ENCODE data around the gene IL2RA. TPM values are rescaled to one million over a fixed set of nuclear protein-coding genes. Genes with fewer than 3 reads are reported as not detected.

IL2RA gene
- total and polyA plus RNA-seq, 10 of the 15 experiments (the other 5 are each of a cell fraction or from before 2014, with no cell fraction given): 2.2 to 6.0 (median 4.9) TPM

DNA sequence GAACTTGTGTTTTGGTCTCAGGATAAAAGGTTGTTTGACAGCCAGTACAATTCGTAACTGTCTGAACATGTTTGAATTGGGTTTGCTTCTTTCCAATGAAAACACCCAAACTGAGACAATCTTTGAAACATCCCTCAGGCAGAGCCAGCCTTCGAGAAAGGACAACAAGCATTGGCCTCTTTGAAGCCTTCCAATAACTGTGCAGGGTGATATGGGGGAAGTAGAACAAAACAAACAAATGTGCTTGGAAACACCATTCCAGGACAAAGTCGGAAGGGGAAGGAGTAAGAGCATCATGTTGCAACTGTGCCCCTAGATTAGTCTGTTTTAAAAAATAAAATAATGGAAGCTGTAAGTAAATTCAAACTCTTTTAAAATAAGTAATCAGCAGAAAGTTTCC lies 39.5 kb downstream of the IL2RA start:
- no peaks in the 10 kb centered on the region for H3K9me3 ChIP-seq (replicated peaks; ENCODE audit: control insufficient read depth, insufficient read depth, low read length)
- no peak overlapping the region for H2AFZ ChIP-seq (ENCODE audit: control insufficient read depth, low read depth, low read length)
- ChIA-PET RAD21 (ENCODE audit: unreplicated experiment) (interaction anchor here (0.6 kb wide), 1 partner anchor 65 kb away, joined by 3 read pairs; no protein-coding TSS in a partner anchor), SMC1A (ENCODE audit: uncharacterized antibody, unreplicated experiment) (interaction anchor here (1.1 kb wide), 1 partner anchor 9 kb away, joined by 6 read pairs; no protein-coding TSS in a partner anchor), CTCF (interaction anchor here (0.8 to 1.7 kb wide), 3 partner anchors 8 to 379 kb away, joined by 3 to 8 read pairs (median 4); no protein-coding TSS in a partner anchor), POLR2A (interaction anchor here (0.6 kb wide), 1 partner anchor 250 kb away, joined by 6 read pairs; no protein-coding TSS in a partner anchor)
- 35% methylated on average over 3 of the region's 3 CpGs for WGBS (ENCODE audit: insufficient coverage, insufficient replicate concordance, low lambda C conversion rate, missing lambda C conversion rate)
- FAIRE-seq: no peak
- H3K36me3 ChIP-seq (ENCODE audit: control insufficient read depth in 2 of 2, insufficient read depth in 2 of 2, low read length in 1 of 2): no peaks in the 10 kb centered on the region
- H3K9ac ChIP-seq (ENCODE audit: control insufficient read depth, insufficient read depth, low read length): no peak overlapping the region
- intact Hi-C loops (cut with micrococcal nuclease; ENCODE audit: unreplicated experiment): no loop called here
- no peak overlapping the region for H3K27ac ChIP-seq (ENCODE audit: control insufficient read depth, insufficient read depth)
- TF ChIP-seq ZNF274 (IDR thresholded peaks at IDR 0.05; ENCODE audit: insufficient read depth, insufficient read length): no peak
- no peak for TF ChIP-seq CBFB (IDR thresholded peaks at IDR 0.05; ENCODE audit: low read depth)
- no peak for TF ChIP-seq ESRRA (IDR thresholded peaks at IDR 0.05; ENCODE audit: low read length)
- no peak for TF ChIP-seq ETV6 (conservative IDR thresholded peaks at IDR 0.05 in 1 of 2, IDR thresholded peaks at IDR 0.05 in 1 of 2; ENCODE audit: borderline replicate concordance in 1 of 2, low read depth in 1 of 2)
- TF ChIP-seq ZBTB33 (IDR thresholded peaks at IDR 0.05): no peak
- TF ChIP-seq SPI1 (IDR thresholded peaks at IDR 0.05; ENCODE audit: borderline replicate concordance, insufficient read depth, low read depth, low read length): no peak
- no peak for TF ChIP-seq TCF7 (IDR thresholded peaks at IDR 0.05; ENCODE audit: borderline replicate concordance)
- TF ChIP-seq LARP7 (IDR thresholded peaks at IDR 0.05): no peak
- H3K4me3 ChIP-seq: no peak overlapping the region
- no peak for ATAC-seq
- H3K27me3 ChIP-seq (replicated peaks in 1 of 2; ENCODE audit: control insufficient read depth in 2 of 2, insufficient read depth in 2 of 2, low read length in 1 of 2): no peaks in the 10 kb centered on the region
- H4K20me1 ChIP-seq (ENCODE audit: control insufficient read depth, insufficient read depth): no peaks in the 10 kb centered on the region
- no peak overlapping the region for H3K4me2 ChIP-seq (ENCODE audit: control insufficient read depth, insufficient read depth)
- in situ Hi-C loops (cut with MboI): no loop called here
- no peaks in the 10 kb centered on the region for H3K79me2 ChIP-seq (ENCODE audit: control insufficient read depth, insufficient read depth, low read length)
- no TSS peak for BruUV-seq (replicated peaks)
- no peaks in the 10 kb centered on the region for H3K4me1 ChIP-seq (ENCODE audit: control insufficient read depth, insufficient read depth, low read length)
- no peak for DNase-seq (ENCODE audit: low read depth, low spot score)
